HCT116 (cell line): Measurements from ENCODE around the gene SEMA6A.

Source experiments
- CEBPB ChIP-seq: IDR thresholded peaks from 2 replicates; pipeline ENCODE4 v1.6.1; 2012; ENCODE audit warnings: low read depth
- CTCF ChIP-seq, 3 experiments: fragments of 200-600 bp in 1 of 3; sonication (generic) in 1 of 3; IDR thresholded peaks in 2 of 3; conservative IDR thresholded peaks in 1 of 3; 2 replicates each; pipeline ENCODE4 v1.5.1; 2012 to 2017; ENCODE audit warnings: low read depth in 2 of 3, low read length in 2 of 3, antibody characterized with exemption in 1 of 3, borderline replicate concordance in 1 of 3, control low read depth in 1 of 3, mild to moderate bottlenecking in 1 of 3, mixed read lengths in 1 of 3, mixed run types in 1 of 3, moderate library complexity in 1 of 3; ENCODE audit not compliant: insufficient read depth in 1 of 3
- EZH2 ChIP-seq: fragments of 200-600 bp; sonication (generic); IDR thresholded peaks from 2 replicates; pipeline ENCODE4 v1.6.1; 2017; ENCODE audit warnings: antibody characterized with exemption, mixed run types
- POLR2A ChIP-seq: IDR thresholded peaks from 2 replicates; pipeline ENCODE4 v1.7.0; 2011; ENCODE audit warnings: borderline replicate concordance; ENCODE audit not compliant: insufficient read depth, insufficient read length; ENCODE audit errors: extremely low read depth
- POLR2AphosphoS5 ChIP-seq: IDR thresholded peaks from 2 replicates; pipeline ENCODE4 v1.6.1; 2011; ENCODE audit warnings: mild to moderate bottlenecking, low read depth, low read length, moderate library complexity
- RAD21 ChIP-seq: IDR thresholded peaks from 2 replicates; pipeline ENCODE4 v1.6.1; 2012; ENCODE audit warnings: low read depth, mild to moderate bottlenecking
- ZNF274 ChIP-seq: fragments of 200-500 bp; sonication (Bioruptor generic); IDR thresholded peaks from 2 replicates; pipeline ENCODE4 v1.6.1; 2014; ENCODE audit warnings: mild to moderate bottlenecking, low read depth, low read length, inconsistent platforms

GRCh38 chr5:116415989-116416388 lies 158.6 kb downstream of the SEMA6A start:
- no peak for TF ChIP-seq POLR2A
- no peak for TF ChIP-seq RAD21
- no peak for TF ChIP-seq CTCF (IDR thresholded peaks at IDR 0.05 in 2 of 3, conservative IDR thresholded peaks at IDR 0.05 in 1 of 3; ENCODE audit: borderline replicate concordance in 1 of 3, insufficient read depth in 1 of 3, low read depth in 2 of 3, low read length in 2 of 3)
- TF ChIP-seq POLR2AphosphoS5: no peak
- TF ChIP-seq ZNF274: no peak
- TF ChIP-seq EZH2: no peak
- TF ChIP-seq CEBPB: no peak
